Islet of Langerhans (tissue), 1 donor: ENCODE data around the gene LRRK1.

ENCODE experiments used
- FAIRE-seq: peaks from one replicate; lab custom pipeline; 2011; peaks lifted over from hg19 to GRCh38; lab: Jason Lieb, UNC

LRRK1 gene

DNA sequence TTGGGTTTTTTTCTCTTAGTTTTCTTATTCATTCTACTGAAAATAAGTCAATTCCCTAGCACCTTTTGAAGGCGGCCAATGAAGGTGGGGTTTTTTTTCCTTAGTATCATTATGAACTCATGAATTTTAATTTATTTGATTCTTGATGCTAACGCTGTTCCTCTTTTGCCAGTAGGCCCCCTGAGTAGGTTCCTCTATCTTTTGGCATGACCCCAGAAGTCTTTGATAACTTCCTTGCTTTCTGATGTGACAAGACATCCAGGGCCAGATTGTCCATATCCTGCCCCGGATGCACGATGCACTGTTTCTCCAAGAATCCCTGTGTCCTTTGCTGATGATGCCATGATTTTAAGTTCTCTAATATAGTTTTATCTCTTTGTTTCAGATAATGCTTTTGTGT lies 20.6 kb downstream of the LRRK1 start:
- no peak for FAIRE-seq

- FAIRE-seq = no peak
Observed at GRCh38 chr15:100940767-100941379, 21.7 kb downstream of the LRRK1 start.

- FAIRE-seq = no peak
Observed at GRCh38 chr15:100941536-100941935, 22.4 kb downstream of the LRRK1 start.

DNA sequence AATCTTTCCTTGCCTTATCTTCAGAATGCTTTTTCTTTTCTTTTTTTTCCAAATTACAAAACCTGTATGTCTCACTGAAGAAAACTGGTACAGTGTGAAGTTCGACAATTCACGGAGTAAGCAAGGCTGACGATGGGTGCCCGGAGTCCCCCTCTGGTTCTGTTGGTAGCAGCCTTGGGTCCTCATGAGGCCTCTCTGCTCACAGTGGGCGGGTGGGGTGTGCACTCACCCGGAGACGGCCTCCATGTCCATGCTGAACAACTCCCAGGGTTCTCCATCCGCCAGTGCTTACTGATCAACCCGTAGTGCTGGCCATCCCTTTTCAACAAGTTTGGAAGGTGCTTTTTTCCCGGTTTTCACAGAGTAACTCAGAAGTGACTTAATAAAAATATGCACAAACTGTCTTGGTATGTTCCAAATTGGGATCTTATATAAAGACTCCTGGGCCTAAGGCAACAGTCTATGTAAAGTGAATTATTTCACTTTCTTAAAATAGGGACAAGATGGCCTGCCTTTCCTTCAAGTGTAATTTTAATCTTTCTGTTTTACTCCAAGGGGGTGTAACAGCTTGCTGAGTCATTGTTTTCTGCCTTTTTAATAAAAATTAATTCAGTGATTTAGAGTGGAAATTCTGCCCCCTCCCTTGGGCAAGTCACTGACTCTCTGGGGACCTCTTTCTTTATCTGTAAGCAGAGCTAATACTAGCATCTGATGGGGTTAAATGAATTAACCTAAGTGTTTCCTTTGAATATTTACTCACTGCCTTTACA lies 23.7 kb downstream of the LRRK1 start:
- FAIRE-seq = no peak

- no peak for FAIRE-seq
Observed at GRCh38 chr15:100944244-100944895, 25.2 kb downstream of the LRRK1 start.

DNA sequence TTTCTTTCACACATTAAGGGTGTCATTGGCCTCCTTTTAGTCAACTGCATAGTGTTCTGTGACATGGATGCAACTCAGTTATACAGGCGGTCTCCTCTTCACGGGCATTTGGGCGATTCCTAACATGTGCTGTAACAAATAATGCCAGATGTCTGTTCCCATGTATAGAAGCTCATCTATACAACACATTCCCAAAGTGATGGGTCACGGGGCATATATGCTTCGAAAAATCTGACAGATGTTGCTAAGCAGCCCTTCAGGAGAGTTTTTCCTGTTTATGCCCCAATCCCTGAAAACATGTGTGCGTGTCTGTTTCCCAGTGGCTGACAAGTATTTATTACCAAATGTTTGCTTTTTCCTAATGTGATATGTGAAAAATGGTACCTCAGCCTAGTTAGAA lies 25.8 kb downstream of the LRRK1 start:
- FAIRE-seq = no peak

DNA sequence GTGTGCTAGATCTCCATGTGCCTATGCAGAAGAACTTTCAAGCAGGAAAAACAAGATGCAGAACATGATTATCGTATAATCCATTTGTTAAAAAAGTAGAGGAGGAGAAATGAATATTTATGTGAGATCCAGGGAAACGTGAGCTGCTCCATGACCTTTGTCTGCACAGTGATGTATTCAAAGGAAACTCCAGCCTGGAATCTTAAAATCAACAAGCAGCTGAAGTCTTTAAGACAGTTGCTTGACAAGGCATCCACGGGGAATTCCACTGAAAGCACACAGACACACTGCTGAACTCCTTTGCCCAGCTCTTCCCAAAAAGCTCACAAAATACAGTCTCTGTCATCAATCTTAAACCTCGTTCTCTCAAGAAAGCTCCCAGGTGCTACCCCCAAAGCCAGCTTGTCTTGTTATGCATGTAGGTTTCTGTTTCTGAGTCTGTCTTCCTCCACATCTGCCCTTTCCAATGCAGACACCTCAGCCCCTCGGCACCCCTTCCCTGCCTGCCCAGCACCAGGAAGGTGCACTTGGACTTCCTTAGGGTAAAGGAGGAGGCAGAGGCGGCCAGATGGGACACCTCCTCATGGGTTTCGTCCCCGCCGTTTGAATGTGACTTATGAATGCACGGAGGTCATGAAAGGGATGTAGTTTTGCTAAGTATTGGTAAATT lies 28.7 kb downstream of the LRRK1 start:
- no peak for FAIRE-seq

DNA sequence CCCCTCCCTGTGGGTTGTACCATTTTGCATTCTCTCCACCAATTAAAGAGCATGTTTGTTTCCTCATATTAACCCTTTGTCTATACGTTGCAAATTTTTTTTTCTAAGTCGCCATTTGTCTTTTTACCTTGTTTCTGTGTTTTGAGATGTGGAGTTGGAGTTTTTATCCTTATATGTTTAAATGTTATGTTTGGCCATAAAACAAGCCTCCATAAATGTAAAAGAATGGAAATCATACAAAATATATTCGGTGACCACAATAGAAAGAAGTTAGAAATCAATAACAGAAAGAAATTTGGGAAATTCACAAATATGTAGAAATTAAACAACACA lies 29.2 kb downstream of the LRRK1 start:
- no peak for FAIRE-seq

DNA sequence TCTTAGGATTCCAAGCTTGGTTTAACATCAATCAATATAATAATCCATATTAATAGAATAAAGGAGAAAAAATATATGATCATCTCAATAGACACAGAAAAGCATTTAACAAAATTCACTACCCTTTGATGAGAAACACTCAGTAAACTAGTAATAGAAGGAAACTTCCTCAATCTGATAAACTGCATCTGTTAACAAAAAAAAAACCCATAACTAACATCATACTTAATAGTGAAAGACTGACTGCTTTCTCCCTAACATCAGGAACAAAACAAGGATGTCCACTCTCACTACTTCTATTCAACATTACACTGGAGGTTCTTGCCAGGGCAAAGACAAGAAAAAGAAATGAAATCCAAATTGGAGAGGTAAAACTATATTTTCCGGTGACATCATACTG lies 30.5 kb downstream of the LRRK1 start:
- no peak for FAIRE-seq

GRCh38 chr15:100951965-100952364 lies 32.8 kb downstream of the LRRK1 start:
- FAIRE-seq = no peak

- no peak for FAIRE-seq
Observed at GRCh38 chr15:100952566-100952965, 33.4 kb downstream of the LRRK1 start.

DNA sequence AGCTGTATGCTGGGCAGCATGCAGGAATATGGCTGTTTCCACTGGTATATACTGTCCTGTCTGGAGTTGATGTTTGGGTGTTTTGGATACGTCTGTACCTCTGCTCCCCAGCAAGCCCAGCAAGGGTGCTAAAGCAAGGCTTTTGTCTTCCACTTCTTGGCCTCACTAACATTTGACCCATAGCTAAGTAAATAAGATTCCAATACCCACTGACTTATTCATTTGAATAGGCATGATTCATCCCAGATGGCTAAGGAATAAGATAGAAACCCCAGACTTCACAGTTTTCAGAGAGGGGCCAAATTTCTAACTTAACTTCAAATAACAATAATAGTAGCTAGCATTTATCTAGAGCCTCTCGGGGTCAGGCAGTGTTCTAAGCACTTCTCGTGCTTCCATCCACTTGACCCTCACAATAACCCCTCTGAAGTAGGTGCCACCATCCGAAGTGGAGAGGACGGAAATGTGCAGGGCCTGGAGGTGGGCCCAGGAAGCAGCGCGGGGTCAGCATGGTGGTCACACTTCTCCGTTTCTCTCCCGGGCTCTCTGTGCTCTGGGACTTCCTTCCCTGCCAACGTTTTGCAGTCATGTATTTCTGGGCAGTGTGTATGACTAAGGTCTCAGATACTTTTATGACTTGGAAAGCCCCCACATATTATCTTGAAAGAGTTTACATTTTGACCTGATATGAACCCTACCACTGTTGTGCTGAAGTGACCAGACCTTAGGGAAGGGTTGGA lies 39.3 kb downstream of the LRRK1 start:
- no peak for FAIRE-seq

DNA sequence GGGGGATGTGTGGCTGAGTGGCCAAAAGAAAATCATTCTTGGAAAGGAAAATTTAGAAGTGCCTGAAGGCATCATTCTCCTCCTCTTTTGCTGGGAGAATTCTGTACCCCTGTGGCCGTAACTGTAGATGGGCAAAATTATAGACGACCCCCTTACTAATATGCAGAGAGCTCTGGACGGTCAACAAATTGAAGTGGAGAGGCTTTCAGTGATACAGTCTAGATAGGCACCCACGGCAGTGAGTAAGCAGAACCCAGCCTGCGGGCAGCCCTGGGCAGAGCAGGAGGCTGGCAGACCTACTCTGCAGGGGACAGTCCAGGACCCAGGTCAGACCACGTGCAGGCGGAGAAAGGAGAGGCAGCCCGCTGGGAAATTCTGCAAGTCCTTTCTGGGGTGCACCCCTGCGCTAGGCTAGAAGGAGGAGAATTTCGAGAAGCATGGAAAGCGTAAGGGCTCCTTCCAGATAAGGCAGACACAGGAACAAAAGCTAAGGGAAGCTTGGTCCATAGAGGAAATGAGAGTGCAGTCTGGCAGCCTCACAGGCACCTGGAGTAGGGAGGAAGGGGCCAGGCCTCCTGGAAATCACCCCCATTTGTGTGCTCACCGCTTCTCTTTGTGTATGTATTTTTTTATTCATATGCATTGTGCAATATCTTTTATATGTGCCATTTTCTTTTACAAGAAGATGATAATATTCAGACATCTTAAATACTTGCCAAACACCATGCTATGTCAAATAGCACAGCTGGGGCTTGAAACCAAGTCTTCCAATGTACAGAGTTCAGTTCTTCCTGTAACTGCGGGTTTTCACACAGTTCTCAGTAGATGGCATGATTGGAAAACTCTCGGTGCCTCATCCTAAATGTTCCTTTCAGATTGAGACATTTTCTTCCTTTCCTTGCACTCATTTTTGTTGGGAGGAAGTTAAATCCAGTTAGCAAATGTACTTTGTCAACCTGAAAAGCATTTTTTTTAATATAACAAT lies 40.2 kb downstream of the LRRK1 start:
- FAIRE-seq = no peak

DNA sequence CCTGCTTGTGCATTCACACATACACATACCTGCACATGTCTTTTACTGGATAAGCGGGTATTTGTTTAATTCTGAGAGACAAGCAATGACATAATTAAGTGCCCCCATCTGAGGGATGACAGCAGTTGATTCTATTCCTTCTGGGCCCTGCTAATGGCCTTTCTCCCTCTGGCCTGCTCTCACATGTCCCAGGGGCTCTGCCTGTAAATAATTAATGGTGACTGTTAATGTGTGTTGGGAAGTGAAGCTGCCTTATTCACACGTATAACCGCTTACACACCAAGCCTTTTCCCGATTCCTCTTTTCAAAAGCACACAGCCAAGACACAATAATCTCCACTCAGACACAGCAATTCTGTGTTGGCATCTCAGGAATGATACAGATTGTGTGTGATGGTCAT lies 47.8 kb downstream of the LRRK1 start:
- FAIRE-seq = no peak

GRCh38 chr15:100968050-100968966 lies 49.2 kb downstream of the LRRK1 start:
- FAIRE-seq = no peak

- no peak for FAIRE-seq
Observed at GRCh38 chr15:100972975-100973350, 53.8 kb downstream of the LRRK1 start.

GRCh38 chr15:100973351-100974111 lies 54.4 kb downstream of the LRRK1 start:
- FAIRE-seq = no peak

DNA sequence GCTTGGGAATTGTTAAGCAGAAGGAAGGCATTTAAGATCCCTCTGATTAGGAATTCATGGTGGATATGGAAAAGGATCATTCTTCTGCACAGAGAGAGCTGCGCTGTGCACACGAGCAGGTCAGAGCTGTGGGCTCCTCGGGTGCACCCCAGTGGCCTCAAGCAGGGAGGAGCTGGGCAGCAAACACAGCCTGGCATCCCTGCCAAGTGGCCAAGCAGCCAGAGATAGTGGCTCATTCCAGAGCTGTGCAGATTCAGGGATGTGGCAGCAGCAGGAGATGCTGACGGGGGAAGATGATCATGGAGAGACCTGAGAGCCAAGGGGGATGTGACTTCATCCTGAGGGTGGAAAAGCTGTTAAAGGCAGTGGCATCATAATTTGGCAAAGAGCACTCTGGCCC lies 55.9 kb downstream of the LRRK1 start:
- no peak for FAIRE-seq

DNA sequence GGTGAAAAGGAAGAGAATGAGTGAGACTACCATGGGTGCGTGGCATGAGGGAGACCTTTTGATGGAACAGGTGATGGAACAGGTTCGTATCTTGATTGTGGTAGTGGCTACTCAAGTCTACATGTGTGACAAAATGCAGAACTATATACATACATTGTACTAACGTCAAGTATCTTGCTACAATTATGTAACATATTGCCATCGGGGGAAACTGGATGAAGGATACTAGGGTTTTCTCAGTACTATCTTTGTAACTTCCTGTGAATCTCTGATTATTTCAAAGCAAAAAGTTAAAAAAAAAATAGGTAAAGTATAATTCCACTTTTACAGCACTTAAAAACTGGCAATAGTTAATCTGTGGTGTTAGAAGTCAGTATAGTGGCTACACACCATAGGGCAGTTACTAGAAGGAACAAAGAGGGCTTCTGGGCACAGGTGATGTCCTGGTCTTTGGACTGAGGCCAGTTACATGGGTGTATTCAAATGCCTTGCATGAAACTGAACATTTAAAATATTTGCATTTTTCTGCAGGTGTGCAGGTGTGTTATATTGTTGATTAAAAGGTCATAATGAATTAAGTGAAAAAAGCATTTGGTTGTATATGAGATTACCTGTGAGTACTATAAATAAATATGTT lies 61.4 kb downstream of the LRRK1 start:
- no peak for FAIRE-seq
